Skin of body (tissue), 2 donors: ENCODE data around the gene PRELP. TPM values are rescaled to one million over a fixed set of nuclear protein-coding genes. Genes with fewer than 3 reads are reported as not detected.
A peak's percentile ranks its signal among the peaks of the same experiment; 100 is the strongest.

Experiments
- DNase-seq: peaks from one replicate; lab custom pipeline; 2025; lab: John Stamatoyannopoulos, UW
- total RNA-seq: library from RNA; depleted of rRNA; stranded (reverse); fragments of >200 nt; gene quantifications from one replicate; pipeline ENCODE4 v1.2.3, GENCODE V29; 2014

PRELP gene
- total RNA-seq, result 5.5 TPM

DNA sequence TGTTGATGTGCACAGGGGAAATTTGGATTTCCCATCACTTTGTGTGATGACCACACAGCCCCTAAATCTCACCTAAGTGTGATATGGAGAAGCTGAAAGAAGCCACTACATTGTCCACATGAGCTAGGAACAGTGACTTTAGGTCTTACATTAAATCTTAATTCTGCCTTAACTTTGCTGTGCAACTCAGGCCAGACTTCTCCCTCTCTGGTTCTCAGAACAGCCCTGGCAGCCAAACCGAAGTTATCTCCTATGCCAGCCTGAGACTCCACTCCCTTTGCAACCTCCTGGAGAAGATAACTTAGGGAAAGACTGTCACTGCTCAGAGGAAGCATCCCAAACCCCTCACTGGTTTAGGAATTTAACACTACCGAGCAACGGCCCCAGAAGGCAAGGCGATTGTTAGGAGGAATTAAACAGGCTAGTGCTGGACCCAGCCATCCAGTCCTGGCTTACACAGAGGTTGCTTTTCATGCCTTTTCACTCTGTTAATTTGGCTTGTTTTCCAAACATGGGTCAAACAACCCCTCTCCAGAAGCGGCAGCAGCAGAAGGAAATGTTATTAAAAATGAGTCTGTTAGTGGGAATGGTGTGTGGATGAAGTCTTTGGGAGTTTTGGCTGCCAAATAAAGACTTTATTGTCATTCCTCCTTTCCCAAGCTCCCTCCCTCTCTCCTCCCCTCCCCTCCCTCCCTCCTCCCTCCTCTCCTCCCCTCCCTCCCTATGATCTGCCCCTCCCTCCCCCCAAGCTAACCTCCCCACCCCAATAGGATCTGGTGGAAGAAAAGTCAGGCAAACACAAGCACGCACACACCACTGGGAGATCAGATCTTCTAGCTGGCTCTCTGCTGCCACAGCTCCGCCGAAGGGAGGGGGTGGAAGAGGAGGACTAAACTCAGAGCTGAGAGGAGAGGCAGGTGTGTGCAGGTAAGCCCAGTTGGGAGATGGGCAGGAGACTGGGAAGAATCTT, at the start of gene PRELP:
TSS of gene PRELP (plus strand) at position 795 of the 970 bp plus-strand sequence. CDS start 7,379 bp downstream, outside the sequence.
- peak; percentile 86 for DNase-seq

- no peak for DNase-seq
Measured at GRCh38 chr1:203426366-203426765, 49.2 kb upstream of the PRELP start.

DNA sequence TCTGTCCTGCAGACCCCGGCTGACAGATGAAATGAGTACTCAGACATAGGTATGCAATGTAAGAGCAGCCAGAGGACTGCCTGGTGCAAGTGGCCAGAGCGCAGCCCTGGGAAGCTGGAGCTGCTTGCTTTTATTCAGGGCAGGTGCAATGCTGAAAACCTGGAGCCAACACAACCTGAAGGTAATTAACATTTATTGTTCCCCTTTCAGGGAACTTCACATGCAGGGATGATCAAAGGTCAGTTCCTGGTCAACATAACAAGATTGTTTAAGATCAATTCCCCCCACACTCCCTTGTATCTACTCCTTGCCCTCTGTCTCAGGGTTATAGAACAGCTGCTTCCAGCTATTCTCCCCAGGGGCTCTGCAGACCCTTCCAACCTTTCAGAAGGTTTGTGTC, 48.7 kb upstream of the PRELP start:
- DNase-seq, result no peak

DNA sequence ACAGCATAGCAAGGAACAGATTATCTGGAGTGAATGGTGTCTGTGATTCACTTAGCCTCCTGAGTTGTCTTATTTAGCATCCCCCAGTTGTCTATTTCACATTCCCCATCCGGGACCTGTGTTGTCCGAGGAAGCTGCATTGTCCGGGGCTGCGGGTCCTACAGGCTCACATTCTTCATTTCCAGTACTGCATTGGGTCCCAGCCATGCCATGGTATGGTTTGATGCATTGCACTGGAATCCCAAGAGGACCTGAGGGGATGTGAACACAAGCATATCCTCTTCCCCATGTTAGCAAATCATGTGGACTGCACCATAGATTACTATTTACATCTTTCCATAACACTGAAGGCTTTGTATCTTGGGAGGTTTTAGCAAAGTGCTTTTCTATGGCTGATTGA, 48.2 kb upstream of the PRELP start:
- DNase-seq, result no peak

- DNase-seq, result no peak
Measured at GRCh38 chr1:203428981-203429599, 46.5 kb upstream of the PRELP start.

DNA sequence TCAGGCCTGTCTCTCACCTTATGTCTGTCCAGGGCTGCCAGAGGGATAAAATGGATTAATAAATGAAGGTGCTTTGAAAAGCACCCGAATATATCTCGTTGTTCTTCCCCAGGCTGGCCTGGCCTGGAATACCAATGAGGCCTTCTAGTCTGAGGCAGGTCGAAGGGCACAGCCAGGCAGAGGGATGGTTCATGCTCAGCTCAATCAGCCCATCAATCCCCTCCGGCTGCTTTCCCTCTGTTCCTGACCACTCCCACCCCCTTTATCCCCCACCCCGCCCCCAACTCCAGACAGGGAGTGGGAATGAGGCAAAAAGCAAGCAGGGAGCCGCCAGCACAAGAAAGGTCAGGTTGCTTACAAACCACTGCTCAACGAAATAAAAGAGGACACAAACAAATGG, 40.0 kb upstream of the PRELP start:
- DNase-seq, result no peak

DNA sequence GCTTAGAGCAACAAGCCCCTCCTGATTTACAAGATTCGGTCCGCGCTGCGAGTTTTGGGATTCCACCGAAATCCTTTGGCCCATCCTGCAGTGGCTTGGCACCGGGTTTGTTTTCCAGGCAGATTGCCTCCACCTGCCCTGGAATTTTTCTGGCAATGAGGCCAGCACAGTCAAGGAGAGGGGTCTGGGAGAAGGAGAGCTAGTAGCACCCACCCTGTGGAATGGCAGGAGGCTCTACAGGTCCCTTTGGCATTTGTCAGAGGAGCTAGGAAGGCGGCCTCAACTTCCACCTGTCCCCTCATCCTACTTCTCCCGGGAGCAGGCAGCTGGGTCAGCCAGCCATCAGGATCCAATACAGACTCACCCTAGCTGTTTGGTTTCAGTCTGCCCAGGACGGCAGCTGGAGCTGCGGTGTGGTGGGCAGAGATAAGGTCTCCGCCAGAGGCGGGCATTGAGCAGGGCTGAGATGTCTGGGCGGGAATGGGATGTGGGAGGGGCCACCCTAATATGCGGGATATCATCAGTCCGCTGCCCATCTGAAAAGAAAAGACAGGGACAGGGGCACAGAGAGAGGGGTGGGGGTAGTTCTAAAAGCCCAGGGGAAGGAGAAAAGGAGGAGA, 37.8 kb upstream of the PRELP start:
- no peak for DNase-seq

DNA sequence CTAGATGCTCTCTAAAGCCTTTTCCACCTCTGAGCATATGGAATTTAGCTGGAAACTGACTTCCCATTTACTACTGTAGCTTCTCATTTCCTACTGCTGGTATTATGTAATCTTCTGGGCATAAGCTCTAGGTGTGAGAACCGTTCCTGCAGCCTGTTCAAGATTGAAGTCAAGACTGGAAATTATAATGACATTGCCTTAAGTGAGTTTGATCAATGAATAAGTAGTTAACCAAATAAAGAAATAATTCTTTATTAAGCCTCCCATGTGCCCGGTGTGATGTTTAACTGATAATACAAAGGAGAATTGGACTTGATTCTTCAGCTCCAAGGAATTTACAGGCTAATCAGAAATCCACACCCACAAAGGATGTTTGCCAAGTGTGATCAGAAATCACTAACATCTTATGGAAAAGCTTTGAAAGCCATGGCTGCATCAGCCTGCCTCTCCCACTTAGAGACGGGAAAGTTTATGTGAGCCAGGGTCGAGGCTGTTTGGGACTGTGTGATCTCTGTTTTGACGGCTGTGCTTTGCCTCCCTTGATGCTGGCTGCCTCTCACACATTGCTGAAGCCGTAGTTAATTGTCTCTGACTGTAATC, 36.4 kb upstream of the PRELP start:
- peak; percentile 39 for DNase-seq

DNA sequence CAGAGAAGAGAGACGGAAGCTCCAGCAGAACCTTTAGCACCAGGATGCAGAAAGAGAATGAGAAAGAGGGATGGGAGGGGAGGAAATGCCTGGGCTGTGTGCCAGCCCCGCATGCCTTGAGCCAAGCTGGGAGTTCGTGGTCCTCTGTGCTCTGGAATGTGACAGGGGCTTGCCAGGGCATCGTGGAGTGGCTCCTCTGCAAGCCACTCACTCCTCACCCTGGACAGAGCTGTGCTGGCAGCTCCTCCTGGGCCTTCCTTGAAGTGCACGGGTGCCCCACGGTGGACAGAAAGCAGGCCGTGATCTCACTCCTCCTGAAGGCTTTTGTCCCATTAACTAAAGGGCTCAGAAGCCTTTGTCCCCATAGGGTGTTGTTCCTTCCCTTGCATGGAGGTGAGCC, 34.8 kb upstream of the PRELP start:
- peak; percentile 18 for DNase-seq

DNA sequence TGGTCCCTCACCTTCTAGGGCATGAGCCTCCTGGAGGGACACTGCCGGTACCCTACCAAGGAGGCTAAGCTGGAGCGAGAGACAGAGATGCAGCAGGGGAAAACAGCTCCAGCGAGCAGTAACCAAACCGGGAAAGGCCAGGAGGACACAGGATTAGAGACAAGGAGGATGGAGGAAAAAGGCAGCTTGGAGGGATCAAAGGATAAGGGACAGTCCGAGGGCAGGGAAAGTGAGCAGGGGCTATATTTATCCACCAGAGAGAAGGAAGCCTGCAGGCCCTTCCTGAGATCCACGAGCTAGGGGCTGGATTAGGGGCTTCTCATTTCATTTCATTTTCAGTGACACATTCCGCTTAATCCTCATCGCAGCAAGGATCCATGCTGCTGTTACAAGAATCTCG, 33.8 kb upstream of the PRELP start:
- no peak for DNase-seq

GRCh38 chr1:203442821-203443220, 32.8 kb upstream of the PRELP start:
- no peak for DNase-seq

DNA sequence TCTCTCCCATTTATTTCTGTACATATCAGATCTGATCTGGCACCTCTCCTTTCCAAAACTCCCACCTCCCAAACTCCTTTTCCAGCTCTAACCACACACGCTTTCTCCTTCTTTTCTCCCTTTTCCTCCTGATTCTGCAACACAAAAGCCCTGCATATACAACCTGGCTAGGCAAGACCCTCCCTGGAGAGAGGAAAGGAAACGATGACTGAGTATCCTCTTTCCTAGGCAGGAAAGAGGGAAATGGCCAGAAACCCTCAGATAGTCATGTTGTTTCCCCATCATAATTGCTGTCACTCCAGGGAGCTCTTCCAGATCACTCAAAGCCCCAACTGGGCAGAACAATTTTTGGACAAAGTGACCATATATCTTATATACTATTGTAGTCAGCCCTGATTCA, 32.3 kb upstream of the PRELP start:
- DNase-seq, result no peak

DNA sequence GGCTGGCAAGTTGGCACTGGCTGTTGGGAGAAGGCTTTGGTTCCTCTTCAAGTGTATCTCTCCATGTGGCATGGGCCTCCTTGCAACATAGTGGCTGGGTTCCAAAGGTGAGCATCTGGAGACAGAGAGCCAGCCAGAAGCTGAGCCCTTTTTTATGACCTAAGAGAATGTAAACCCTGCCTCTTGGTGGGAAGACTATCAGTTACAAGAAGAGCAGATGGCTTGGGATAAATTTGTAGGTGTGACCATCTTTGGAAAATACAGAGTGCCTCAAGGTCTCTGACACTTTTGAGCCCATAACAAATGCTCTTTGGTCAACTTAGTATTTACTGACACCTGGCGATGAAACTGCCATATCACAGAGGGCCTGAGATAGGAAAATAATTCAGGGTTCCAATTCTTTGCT, 31.4 kb upstream of the PRELP start:
- DNase-seq, result no peak

DNA sequence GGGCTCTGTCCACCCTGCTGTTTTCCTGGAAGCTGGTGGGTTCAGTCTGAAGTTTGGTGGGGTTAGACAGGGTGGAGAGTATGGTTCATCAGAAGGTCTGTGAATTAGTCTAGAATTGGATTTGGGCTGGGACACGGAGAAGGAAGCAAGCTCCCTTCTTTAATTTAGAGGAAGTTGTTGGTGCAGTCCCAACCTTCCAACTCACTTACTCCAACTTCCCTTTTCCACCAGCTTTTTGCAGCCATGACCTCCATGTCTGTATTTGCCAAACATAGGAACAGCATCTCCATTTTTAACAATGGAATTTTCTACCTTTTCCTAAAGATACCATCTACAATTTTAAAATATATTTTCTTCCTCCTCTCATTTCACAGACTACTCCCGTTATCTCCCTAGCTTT, 28.5 kb upstream of the PRELP start:
- no peak for DNase-seq

DNA sequence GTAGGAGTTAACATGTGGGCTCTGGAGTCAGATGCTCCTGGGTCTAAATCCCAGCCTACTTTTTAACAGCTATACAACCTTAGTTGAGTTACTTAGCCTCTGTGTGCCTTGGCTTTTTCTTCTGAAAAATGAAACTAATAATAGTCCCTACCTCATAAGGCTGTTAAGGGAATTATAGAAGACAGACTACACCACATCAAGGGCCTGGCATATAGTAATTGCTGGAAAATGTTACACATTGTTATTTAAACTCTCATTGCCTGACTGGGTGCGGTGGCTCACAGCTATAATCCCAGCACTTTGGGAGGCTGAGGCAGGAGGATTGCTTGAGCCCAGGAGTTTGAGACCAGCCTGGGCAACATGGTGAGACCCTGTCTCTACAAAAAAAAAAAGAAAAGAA, 28.0 kb upstream of the PRELP start:
- DNase-seq, result peak; percentile 40

DNA sequence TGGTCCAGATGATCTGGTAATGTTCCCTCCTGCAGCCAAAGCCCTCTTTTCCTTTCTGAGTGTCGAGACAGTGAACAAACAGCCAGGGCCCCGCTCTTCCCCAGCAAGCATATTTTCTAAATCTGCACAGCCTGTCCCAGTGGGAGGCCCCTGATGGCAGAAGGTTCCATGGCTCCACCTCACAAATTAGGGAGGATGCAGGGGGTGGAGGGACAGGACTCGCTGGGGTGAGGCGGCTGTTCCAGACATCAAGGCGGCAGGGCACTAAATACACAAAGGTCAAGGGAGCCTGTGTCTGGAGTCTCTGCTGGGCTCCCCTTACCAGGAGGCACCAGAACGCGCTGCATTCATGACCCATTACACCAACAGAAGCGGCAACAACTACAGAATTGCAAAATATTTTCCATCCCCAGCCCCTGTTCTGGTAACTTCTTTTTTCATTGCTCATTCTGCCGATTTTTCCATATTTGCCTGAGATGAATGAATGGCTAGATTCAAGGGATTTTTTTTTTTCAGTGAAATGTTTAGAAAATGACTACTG, 27.0 kb upstream of the PRELP start:
- DNase-seq, result peak; percentile 55

DNA sequence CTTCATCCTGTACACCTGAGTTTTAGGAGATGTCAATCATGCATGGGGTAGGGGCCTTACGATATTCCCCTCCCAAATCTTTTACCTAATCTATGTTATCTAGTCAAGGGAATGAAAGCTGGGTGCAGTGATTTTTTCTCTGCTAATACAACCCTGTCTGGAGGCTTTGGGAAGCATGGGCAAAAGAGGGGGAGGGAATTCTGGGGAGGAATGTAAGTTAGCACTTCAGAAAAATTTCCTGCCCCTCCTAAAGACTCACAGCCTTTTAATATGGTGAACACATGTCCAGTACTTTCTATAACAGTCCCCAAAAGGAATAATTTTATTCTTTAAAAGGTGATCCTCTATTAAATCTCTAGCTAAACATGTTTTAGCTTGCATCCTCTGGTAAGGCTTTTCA, 25.6 kb upstream of the PRELP start:
- DNase-seq, result peak; percentile 32

DNA sequence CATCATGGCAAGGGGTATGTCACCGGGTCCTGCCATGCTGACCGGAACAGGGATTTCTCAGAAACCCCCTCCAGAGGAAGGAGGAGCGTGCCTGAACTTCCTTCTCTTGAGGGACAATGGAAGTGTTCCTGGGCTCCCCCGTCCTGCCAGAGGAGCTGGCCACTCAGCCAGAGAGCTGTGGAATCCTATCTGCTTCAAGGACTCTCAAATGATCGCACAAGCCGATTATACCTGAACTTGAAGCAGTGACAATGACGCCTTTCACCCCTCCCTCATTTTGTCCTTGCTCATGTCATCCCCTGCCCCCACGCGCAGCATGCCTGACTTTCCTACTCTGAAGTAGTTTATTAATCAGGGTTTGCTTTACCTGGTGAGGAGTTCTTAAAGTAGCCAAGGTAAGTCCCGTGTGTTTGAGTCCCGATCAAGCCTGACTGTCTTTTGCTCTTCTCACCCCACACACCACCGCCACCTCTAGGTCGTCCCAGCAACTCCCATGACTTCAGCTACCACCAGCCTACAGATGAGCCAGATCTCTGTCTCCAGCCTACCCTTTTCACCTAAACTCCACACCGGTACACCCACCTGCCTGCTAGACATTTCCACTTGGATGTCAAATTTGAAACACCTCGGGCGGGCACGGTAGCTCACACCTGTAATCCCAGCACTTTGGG, 25.0 kb upstream of the PRELP start:
- DNase-seq, result no peak

DNA sequence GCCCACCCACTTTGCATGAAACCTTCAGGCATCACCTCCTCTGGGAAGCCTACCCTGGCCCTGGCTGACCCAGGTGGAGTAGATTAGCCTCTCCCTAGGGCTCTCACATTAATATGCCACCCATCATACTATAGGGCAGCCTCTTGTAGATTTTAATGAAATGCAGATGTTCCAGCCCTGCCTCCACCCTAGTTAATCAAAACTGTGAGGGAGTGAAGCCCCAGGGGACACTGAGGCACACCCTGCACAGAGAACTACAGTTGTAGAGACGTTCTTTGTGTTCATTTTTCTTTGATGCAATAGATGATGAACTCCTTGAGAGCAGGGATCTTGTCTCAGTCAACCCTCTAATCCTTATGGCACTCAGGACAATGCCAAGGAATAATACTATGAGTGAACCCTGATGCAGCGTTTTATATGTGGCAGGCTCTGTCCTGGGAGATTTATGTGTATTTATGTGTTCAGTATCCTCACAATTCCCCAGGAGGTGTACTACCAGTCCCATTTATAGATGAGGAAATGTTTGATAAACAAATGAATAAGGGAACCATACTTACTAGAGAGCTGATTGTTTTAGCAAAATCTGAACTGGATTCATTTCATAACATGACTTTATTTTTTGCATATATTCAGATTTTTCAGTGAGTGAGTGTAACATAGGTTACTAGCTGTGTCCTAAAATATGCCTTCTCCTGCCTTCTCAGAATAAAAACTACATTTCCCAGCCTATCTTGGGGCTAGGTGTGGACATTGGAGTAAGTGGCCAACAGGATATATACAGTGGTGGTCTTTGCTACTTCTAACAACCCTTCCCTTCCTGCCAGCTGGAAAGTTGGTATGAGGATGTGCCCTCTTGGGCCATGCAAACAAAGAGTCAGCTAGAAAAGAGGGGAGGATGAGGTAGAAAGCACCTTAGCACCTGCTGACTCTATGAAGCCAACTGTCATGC, 23.5 kb upstream of the PRELP start:
- no peak for DNase-seq

- no peak for DNase-seq
Measured at GRCh38 chr1:203453016-203453415, 22.6 kb upstream of the PRELP start.
